A549 treated with Mapracorat at 1 μM for 4 hours (cell line): ENCODE data around the gene TNXB. TPM values are rescaled to one million over a fixed set of nuclear protein-coding genes. Genes with fewer than 3 reads are reported as not detected.

Experiments used
- total RNA-seq: library from RNA; stranded (reverse); fragments of 200-300 nt; extraction: Qiagen RNA extraction; gene quantifications from 5 replicates; pipeline ENCODE4 v1.2.3, GENCODE V29; 2022

TNXB gene, protein sequence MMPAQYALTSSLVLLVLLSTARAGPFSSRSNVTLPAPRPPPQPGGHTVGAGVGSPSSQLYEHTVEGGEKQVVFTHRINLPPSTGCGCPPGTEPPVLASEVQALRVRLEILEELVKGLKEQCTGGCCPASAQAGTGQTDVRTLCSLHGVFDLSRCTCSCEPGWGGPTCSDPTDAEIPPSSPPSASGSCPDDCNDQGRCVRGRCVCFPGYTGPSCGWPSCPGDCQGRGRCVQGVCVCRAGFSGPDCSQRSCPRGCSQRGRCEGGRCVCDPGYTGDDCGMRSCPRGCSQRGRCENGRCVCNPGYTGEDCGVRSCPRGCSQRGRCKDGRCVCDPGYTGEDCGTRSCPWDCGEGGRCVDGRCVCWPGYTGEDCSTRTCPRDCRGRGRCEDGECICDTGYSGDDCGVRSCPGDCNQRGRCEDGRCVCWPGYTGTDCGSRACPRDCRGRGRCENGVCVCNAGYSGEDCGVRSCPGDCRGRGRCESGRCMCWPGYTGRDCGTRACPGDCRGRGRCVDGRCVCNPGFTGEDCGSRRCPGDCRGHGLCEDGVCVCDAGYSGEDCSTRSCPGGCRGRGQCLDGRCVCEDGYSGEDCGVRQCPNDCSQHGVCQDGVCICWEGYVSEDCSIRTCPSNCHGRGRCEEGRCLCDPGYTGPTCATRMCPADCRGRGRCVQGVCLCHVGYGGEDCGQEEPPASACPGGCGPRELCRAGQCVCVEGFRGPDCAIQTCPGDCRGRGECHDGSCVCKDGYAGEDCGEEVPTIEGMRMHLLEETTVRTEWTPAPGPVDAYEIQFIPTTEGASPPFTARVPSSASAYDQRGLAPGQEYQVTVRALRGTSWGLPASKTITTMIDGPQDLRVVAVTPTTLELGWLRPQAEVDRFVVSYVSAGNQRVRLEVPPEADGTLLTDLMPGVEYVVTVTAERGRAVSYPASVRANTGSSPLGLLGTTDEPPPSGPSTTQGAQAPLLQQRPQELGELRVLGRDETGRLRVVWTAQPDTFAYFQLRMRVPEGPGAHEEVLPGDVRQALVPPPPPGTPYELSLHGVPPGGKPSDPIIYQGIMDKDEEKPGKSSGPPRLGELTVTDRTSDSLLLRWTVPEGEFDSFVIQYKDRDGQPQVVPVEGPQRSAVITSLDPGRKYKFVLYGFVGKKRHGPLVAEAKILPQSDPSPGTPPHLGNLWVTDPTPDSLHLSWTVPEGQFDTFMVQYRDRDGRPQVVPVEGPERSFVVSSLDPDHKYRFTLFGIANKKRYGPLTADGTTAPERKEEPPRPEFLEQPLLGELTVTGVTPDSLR (N-terminal part only)
- total RNA-seq: 0.32 to 0.76 TPM (median 0.50 TPM) in 5 replicates

DNA sequence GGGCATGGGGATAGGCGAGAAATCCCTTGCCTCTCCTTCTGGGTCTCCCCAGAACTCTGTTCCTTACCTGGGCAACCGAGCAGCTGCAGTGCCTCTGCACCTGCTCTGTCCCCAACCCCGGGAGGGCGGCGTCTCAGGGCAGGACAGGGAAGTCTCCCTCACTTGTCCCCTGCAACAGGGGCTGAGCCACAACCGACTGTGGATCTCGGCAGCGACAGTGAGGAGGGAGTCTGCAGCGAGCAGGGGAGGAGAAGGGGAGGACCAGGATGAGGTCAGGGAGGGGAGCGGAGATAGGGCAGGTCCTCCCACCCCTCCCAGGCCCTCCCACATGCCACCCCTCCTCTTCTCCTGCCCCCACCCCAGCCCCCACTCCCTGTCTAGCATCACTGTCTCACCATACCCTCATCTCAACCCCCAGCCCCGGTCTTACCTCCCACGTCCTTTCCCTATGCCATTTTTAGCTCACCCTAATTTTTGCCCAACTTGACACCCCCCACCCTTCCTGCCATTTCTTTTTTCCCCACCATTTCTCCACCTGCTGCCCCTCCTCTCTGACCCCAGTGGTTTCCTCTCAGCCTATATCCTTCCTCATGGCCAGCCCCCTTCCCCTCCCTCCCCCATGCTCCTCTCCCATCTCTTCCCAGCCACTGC, at the start of gene TNXB:
Gene TNXB (minus strand): TSS at position 225 of the 651 bp plus-strand sequence. CDS start 11,140 bp downstream, outside the sequence.

DNA sequence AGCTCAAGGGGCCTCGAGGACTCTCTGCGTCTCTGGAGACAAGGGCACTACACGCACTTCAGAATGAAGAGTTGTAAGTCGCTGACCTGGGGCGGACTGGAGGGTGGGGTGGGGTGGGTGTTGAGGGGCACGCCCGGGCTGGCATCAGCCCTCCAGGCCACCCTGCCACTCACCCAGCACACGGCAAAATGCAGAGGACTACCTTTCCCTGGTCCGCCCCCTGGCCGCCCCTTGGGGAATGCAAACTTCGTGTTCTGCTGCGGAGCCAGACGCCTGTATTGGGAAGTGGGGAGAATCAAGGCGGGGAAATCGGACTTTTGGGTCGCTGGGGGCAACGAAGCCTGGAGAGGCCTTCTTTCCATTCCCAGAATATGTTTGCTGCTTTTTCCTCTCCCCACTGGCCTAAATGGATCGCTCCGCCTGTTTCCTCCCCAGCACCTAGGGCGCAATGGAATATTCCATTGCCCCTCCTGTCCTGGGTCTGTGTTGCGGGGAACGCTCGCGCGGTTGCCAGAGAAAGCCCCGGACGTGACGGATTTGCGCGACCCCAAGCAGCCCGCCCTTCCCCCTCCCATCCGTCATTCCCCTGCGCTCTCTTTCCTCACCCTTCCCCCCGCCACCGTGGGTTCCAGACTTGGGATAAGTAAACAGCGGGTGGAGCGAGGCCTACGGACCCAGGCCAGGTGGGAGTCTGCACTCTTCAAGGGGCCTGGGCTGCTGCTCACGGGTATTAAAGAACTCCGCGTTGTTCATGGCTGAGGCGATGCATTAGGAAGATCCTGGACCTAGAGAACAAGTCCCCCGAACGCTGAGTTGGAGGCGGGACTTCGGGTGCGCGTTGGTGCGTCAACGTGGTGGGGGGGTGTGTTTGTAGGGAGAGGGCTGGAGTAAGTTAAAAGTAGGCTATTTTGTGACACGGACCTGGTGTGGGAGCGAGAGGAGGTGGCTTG, 44.7 kb upstream of the TNXB start, which contains the start of gene PPT2:
Gene PPT2 (plus strand): TSS at position 578 of the 950 bp plus-strand sequence. CDS start 454 bp downstream, outside the sequence.

DNA sequence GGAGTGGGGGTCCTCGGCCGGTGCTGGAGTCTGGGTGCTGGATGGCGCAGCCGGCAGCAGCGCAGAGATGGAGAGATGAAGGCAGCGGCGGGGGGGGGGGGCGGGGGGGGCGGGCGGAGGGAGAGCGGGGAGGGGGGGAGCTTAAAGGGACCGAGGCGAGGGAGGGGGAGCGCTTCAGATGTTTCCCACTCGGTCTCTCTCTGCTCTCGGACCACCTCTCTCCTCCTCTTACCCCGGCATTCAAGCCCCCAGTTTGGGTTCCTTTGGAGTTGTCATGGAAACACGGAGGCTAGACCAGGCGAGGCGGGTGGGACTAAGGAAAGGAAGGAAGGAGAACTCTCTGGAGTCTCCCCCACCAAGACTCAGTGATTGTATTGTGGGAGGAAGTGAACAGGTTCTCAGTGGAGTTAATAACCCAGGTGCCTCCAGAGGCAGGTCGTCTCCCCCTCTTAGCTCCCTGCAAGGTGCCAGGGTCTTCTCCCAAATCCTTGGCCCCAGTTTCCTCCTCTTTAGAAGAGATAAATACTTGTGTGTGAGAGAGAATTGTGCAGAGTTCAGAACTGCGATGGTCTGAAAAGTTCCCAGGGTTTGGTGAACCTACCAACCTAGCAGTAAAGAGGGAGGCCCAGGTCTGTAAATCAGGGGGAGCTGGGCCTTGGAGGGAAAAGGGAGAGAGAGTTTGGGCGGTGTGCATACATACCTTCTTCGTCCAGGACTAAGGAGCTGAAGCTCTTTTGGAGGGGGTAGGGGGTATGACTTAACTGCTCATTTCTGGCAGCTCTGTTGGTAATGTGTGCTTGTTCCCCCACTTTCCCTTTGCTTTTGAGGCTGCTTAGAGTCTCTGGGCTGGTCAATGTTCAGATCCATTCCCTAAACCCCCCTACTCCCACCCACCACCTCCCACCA, 43.0 kb upstream of the TNXB start, which contains the start of gene PRRT1:
Gene PRRT1 (minus strand): TSS at position 77 of the 906 bp plus-strand sequence. CDS start 112 bp downstream, outside the sequence.

DNA sequence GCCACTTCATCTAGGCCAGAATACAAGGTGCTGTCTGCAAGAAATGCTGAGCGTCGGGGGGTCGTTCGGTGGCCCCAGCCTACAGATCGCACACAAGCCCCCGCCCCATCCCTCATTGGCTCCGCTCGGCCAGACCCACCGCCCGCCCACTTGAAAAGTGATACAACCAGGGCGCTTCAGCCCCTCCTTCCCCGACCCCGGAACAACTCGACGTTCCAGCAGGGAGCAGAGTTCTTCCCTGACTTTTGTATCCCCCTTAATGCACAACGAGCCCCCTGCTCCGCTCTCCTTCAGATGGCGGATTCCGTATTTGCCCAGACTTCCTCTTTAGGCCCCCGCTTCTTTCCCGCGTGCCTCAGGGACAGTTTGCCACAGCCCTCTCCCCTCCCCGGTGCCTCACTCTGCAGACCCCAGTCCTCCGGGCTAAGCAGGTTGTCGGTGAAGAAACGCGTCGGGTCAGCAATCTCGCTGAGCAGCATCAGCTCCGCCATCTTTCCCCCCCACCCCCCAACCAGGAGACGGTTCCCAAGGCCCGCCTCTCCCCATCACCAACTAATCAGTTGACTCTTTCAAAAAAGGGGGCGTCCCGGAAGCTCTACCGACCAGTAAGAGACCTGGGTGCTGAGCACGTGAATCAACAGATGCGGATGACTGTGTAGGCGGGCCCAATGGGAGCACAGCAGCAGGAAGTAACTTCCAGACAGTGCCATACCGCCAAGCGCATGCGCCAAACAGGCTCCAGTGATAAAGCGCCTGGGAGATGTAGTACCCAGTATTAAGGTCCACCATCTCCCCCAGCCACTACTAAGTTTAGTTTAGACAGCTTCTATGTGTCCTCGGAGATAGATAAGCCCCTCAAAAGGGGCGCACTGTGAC, 18.8 kb upstream of the TNXB start, which contains the start of gene ATF6B:
Gene ATF6B (minus strand): TSS at position 530 of the 876 bp plus-strand sequence. CDS start 39 bp downstream, at position 491.

DNA sequence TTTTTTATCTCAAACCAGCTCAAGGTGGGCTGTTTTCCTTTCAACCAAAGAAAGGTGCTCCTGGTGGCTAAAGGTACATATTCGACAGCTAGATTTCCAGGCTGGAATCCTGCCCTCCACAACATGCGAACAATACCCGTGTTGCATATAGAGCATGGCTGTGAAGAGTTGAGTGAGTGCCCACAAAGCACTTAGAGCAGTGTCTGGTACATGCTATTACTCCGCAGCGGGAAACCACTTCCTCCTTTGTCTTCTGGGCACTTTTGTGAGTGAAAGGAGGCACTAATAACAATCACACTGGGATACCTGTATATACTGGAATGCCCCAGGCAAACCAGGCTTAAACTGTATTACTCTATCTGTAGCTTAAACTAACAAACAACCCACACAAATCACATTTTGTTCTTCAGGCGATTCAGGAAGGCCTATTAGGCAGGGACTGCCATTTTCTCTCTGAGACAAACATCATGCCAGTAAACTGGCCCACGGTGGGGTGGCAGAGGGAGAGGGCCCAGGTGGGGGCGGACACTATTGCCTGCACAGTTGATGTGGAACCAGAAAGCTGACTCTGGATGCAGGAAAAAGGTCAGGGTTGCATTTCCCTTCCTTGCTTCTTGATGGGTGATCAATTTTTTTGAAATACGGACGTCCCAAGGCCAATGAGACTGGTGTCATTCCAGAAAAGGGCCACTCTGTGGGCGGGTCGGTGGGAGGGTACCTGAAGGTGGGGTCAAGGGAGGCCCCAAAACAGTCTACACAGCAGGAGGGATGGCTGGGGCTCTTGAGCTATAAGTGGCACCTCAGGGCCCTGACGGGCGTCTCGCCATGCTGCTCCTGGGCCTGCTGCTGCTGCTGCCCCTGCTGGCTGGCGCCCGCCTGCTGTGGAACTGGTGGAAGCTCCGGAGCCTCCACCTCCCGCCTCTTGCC, 71.3 kb downstream of the TNXB start, which contains the start of gene CYP21A2:
Gene CYP21A2 (plus strand): TSS at position 818 of the 927 bp plus-strand sequence. CDS start 8 bp downstream, at position 826.

DNA sequence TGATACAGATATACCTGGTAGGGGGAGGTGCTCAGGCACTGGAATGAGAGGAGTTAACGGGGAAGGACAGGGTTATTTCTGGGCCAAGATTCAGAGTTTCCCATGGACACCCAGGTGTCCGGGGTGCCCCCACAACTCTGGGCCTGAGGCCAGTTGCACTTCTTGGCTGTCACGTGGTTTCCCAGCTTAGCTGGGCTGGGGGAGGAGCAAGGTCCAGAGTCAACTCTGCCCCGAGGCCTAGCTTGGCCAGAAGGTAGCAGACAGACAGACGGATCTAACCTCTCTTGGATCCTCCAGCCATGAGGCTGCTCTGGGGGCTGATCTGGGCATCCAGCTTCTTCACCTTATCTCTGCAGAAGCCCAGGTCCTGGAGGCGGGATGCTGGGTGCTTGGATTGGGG, 94.6 kb downstream of the TNXB start, which contains the start of gene C4B:
Gene C4B (plus strand): TSS at position 249 of the 400 bp plus-strand sequence. CDS start 51 bp downstream, at position 300.

Other genes with a start within 250 kb of the TNXB start
- gene NEU1, start 246.5 kb downstream of the TNXB start, total RNA-seq: 21.6 to 33.6 TPM (median 26.8 TPM) in 5 replicates
- 0.15 TPM in 1 of 5 replicates, not detected in the others for gene SLC44A4, start 230.3 kb downstream of the TNXB start, total RNA-seq
- 19.9 to 30.0 TPM (median 29.0 TPM) in 5 replicates for gene EHMT2, start 211.6 kb downstream of the TNXB start, total RNA-seq
- gene ZBTB12, start 207.3 kb downstream of the TNXB start, total RNA-seq: 2.4 to 4.1 TPM (median 3.7 TPM) in 5 replicates
- gene C2, start 181.6 kb downstream of the TNXB start, total RNA-seq: 0.26 to 0.46 TPM (median 0.31 TPM) in 5 replicates
- 1.9 to 2.3 TPM (median 2.0 TPM) in 5 replicates for gene CFB, start 163.2 kb downstream of the TNXB start, total RNA-seq
- 76.0 to 93.4 TPM (median 77.7 TPM) in 5 replicates for gene NELFE, start 150.4 kb downstream of the TNXB start, total RNA-seq
- 19.7 to 26.3 TPM (median 23.2 TPM) in 5 replicates for gene SKIC2, start 150.2 kb downstream of the TNXB start, total RNA-seq
- 10.3 to 13.3 TPM (median 11.0 TPM) in 5 replicates for gene DXO, start 137.2 kb downstream of the TNXB start, total RNA-seq
- 0.97 to 1.7 TPM (median 1.4 TPM) in 5 replicates for gene C4A, start 127.3 kb downstream of the TNXB start, total RNA-seq
- 0.69 to 1.5 TPM (median 1.3 TPM) in 5 replicates for gene C4B, start 94.5 kb downstream of the TNXB start, total RNA-seq
- gene CYP21A2, start 70.9 kb downstream of the TNXB start, total RNA-seq: not detected in 5 replicates
- gene ATF6B, start 18.9 kb upstream of the TNXB start, total RNA-seq: 26.5 to 36.2 TPM (median 33.1 TPM) in 5 replicates
- gene FKBPL, start 20.9 kb upstream of the TNXB start, total RNA-seq: 6.1 to 9.0 TPM (median 7.2 TPM) in 5 replicates
- 0.33 to 1.5 TPM (median 0.63 TPM) in 5 replicates for gene PRRT1, start 42.6 kb upstream of the TNXB start, total RNA-seq
- gene PPT2, start 44.8 kb upstream of the TNXB start, total RNA-seq: 7.4 to 9.2 TPM (median 7.7 TPM) in 5 replicates
- 0.82 to 2.3 TPM (median 1.5 TPM) in 5 replicates for gene EGFL8, start 55.3 kb upstream of the TNXB start, total RNA-seq
- gene AGPAT1, start 66.7 kb upstream of the TNXB start, total RNA-seq: 32.4 to 41.0 TPM (median 39.0 TPM) in 5 replicates
- gene RNF5, start 69.1 kb upstream of the TNXB start, total RNA-seq: 35.4 to 47.6 TPM (median 45.6 TPM) in 5 replicates
- gene AGER, start 74.9 kb upstream of the TNXB start, total RNA-seq: 1.2 to 2.0 TPM (median 1.3 TPM) in 5 replicates
- 13.4 to 18.6 TPM (median 16.0 TPM) in 5 replicates for gene PBX2, start 80.9 kb upstream of the TNXB start, total RNA-seq
- 0.29 to 0.50 TPM (median 0.33 TPM) in 5 replicates for gene GPSM3, start 83.3 kb upstream of the TNXB start, total RNA-seq
- 0.81 to 1.3 TPM (median 0.86 TPM) in 5 replicates for gene NOTCH4, start 114.7 kb upstream of the TNXB start, total RNA-seq